HepG2 (cell line): Measurements from ENCODE around the gene LPIN3. TPM values are rescaled to one million over a fixed set of nuclear protein-coding genes. Genes with fewer than 3 reads are reported as not detected.

Experiments
- ATAC-seq: fragments of 200-7000 bp; cut with Tn5 transposase; 3 replicates; pipeline ENCODE4 v1.9.1; 2020; ENCODE audit warnings: mild to moderate bottlenecking, moderate library complexity
- BruUV-seq: library from RNA; stranded (reverse); fragments of 400-500 nt; replicated peaks from 2 replicates; lab custom pipeline; 2021; lab: Mats Ljungman, UMichigan
- CTCF ChIA-PET: fragments of 300-600 bp; formaldehyde crosslinking; extraction: SDS; loops from one replicate; lab custom pipeline; 2021; ENCODE audit warnings: low total read pairs, inconsistent platforms, low intra/inter-chr PET ratio; lab: Yijun Ruan, JAX
- POLR2A ChIA-PET: fragments of 350-600 bp; sonication (Branson Sonifier 250); formaldehyde crosslinking; loops from one replicate; lab custom pipeline; 2020; ENCODE audit warnings: antibody characterized with exemption, inconsistent platforms; lab: Yijun Ruan, JAX
- DNase-seq: peaks from one replicate; pipeline ENCODE4 v3.0.0-alpha.2; 2015; ENCODE audit warnings: low spot score
- FAIRE-seq: peaks from 3 replicates; lab custom pipeline; 2011; peaks lifted over from hg19 to GRCh38; lab: Jason Lieb, UNC
- H2AFZ ChIP-seq: one replicate; pipeline ENCODE4 v1.6.1; 2011; ENCODE audit warnings: low read length, inconsistent platforms
- H3K27ac ChIP-seq: fragments of 300-600 bp; 3 replicates; pipeline ENCODE4 v1.8.0; 2011; ENCODE audit warnings: mixed run types, mild to moderate bottlenecking, mixed read lengths, low read length, inconsistent platforms; ENCODE audit not compliant: insufficient read depth; ENCODE audit errors: extremely low read length
- H3K27me3 ChIP-seq, 2 experiments: fragments of 200-600 bp in 1 of 2; 2 replicates in 1 of 2; 3 replicates in 1 of 2; pipeline versions ENCODE4 v1.6.0 to v1.8.0; 2011; ENCODE audit warnings: low read length in 2 of 2, mild to moderate bottlenecking in 2 of 2, moderate library complexity in 2 of 2, inconsistent platforms in 1 of 2; ENCODE audit not compliant: insufficient read depth in 2 of 2, control insufficient read depth in 1 of 2
- H3K36me3 ChIP-seq, 2 experiments: fragments of 200-600 bp in 1 of 2; replicated peaks in 1 of 2; 2 replicates in 1 of 2; 3 replicates in 1 of 2; pipeline versions ENCODE4 v1.5.1 to v1.8.0; 2011; ENCODE audit warnings: low read length in 2 of 2, inconsistent platforms in 1 of 2; ENCODE audit not compliant: insufficient read depth in 2 of 2, control insufficient read depth in 1 of 2
- H3K4me1 ChIP-seq: 2 replicates; pipeline ENCODE4 v1.5.1; 2012; ENCODE audit warnings: low read length, inconsistent platforms; ENCODE audit not compliant: insufficient read depth
- H3K4me2 ChIP-seq: 2 replicates; pipeline ENCODE4 v1.6.0; 2011; ENCODE audit warnings: low read depth, low read length, inconsistent platforms
- H3K4me3 ChIP-seq, 3 experiments: fragments of 200-600 bp in 1 of 3; sonication (generic), shearing (Covaris generic) in 1 of 3; replicated peaks in 1 of 3; 2 replicates each; pipeline ENCODE4 v1.5.1; 2011 to 2016; ENCODE audit warnings: low read length in 3 of 3, inconsistent platforms in 2 of 3, low read depth in 2 of 3, mild to moderate bottlenecking in 2 of 3, control low read depth in 1 of 3, mixed read lengths in 1 of 3; ENCODE audit not compliant: insufficient read depth in 1 of 3
- H3K79me2 ChIP-seq: one replicate; pipeline ENCODE4 v1.6.1; 2011; ENCODE audit warnings: low read length, inconsistent platforms; ENCODE audit not compliant: insufficient read depth
- H3K9ac ChIP-seq: 2 replicates; pipeline ENCODE4 v1.6.0; 2011; ENCODE audit warnings: mild to moderate bottlenecking, low read depth, low read length, inconsistent platforms; ENCODE audit not compliant: insufficient read depth
- H3K9me3 ChIP-seq: 2 replicates; pipeline ENCODE4 v1.5.1; 2012; ENCODE audit warnings: mild to moderate bottlenecking, low read length
- H4K20me1 ChIP-seq: 2 replicates; pipeline ENCODE4 v1.6.0; 2011; ENCODE audit warnings: inconsistent platforms, mild to moderate bottlenecking, low read length, moderate library complexity; ENCODE audit not compliant: insufficient read depth
- BCL3 ChIP-seq: sonication (generic); formaldehyde crosslinking; IDR thresholded peaks from 2 replicates; pipeline ENCODE4 v1.5.1; 2020; ENCODE audit warnings: mild to moderate bottlenecking, missing genetic modification reagents, moderate library complexity
- CAMTA2 ChIP-seq: sonication (generic); formaldehyde crosslinking; IDR thresholded peaks from 2 replicates; pipeline ENCODE4 v1.4.0; 2020; ENCODE audit warnings: mild to moderate bottlenecking, missing genetic modification reagents, borderline replicate concordance
- EHMT2 ChIP-seq: fragments of 200-600 bp; sonication (generic); IDR thresholded peaks from 2 replicates; pipeline ENCODE4 v1.7.0; 2017; ENCODE audit warnings: antibody characterized with exemption, low read depth, low read length, borderline replicate concordance
- GABPB1 ChIP-seq: IDR thresholded peaks from 2 replicates; pipeline ENCODE4 v1.6.1; 2016; ENCODE audit warnings: mild to moderate bottlenecking, missing genetic modification reagents, moderate library complexity, missing compliant biosample characterization
- HIVEP1 ChIP-seq: sonication (generic); formaldehyde crosslinking; IDR thresholded peaks from 2 replicates; pipeline ENCODE4 v1.4.0; 2020; ENCODE audit warnings: mild to moderate bottlenecking, missing genetic modification reagents
- KDM1A ChIP-seq: IDR thresholded peaks from 2 replicates; pipeline ENCODE4 v1.6.1; 2016; ENCODE audit warnings: missing compliant biosample characterization
- KDM5B ChIP-seq: sonication (generic); formaldehyde crosslinking; IDR thresholded peaks from 2 replicates; pipeline ENCODE4 v1.4.0; 2020; ENCODE audit warnings: missing genetic modification reagents, mild to moderate bottlenecking, borderline replicate concordance
- PAF1 ChIP-seq: IDR thresholded peaks from 2 replicates; pipeline ENCODE4 v1.6.1; 2016; ENCODE audit warnings: missing genetic modification reagents, missing compliant biosample characterization
- PAX8 ChIP-seq: sonication (generic); formaldehyde crosslinking; IDR thresholded peaks from 2 replicates; pipeline ENCODE4 v1.8.0; 2022; ENCODE audit warnings: mild to moderate bottlenecking, missing genetic modification reagents, borderline replicate concordance
- TCF12 ChIP-seq, 2 experiments: fragments of 450-650 bp in 1 of 2; sonication (generic) in 1 of 2; formaldehyde crosslinking in 1 of 2; IDR thresholded peaks; 2 replicates each; pipeline versions ENCODE4 v1.6.1 to v1.8.0; 2017 to 2022; ENCODE audit warnings: antibody characterized with exemption in 1 of 2, mild to moderate bottlenecking in 1 of 2, missing genetic modification reagents in 1 of 2, moderate library complexity in 1 of 2
- ZBTB10 ChIP-seq: sonication (generic); formaldehyde crosslinking; IDR thresholded peaks from 2 replicates; pipeline ENCODE4 v1.4.0; 2020; ENCODE audit warnings: missing genetic modification reagents, borderline replicate concordance
- ZNF343 ChIP-seq: sonication (generic); formaldehyde crosslinking; IDR thresholded peaks from 2 replicates; pipeline ENCODE4 v1.4.0; 2020; ENCODE audit warnings: mild to moderate bottlenecking, missing genetic modification reagents
- ZNF687 ChIP-seq: sonication (generic); formaldehyde crosslinking; IDR thresholded peaks from 2 replicates; pipeline ENCODE4 v1.5.1; 2020; ENCODE audit warnings: mild to moderate bottlenecking, missing genetic modification reagents, moderate library complexity
- ZNF768 ChIP-seq: sonication (generic); formaldehyde crosslinking; IDR thresholded peaks from 2 replicates; pipeline ENCODE4 v1.4.0; 2020; ENCODE audit warnings: missing genetic modification reagents
- WGBS: methylation state at CpG from one replicate; pipeline ENCODE4 v1.1.6; 2017; ENCODE audit warnings: low lambda C conversion rate; 5-methylcytosine and 5-hydroxymethylcytosine counted together
- in situ Hi-C: cut with HindIII; loops from 2 replicates; pipeline ENCODE4 v1.10.0; 2017; ENCODE audit warnings: low pct_unique_long_range_greater_than_20kb; ENCODE audit not compliant: extremely low pct_ligation_motif_present
- intact Hi-C: fragments of 100-400 bp; cut with micrococcal nuclease; formaldehyde crosslinking; loops from one replicate; pipeline ENCODE4 v1.10.0; 2022; ENCODE audit not compliant: unreplicated experiment
- polyA plus RNA-seq, 8 experiments: library from polyadenylated mRNA; depleted of rRNA in 3 of 8; stranded (reverse) in 7 of 8; unstranded in 1 of 8; fragments of >200 nt; fragmentation: Illumina TruSeq in 4 of 8; extraction: Trizol in 4 of 8; gene quantifications; 2 replicates each; pipeline versions ENCODE4 v1.2.1 to v1.2.3, GENCODE V29; 2011 to 2016; ENCODE audit warnings: low read depth in 4 of 8, missing spikeins in 1 of 8, mixed read lengths in 1 of 8; ENCODE audit not compliant: insufficient read depth in 1 of 8
- total RNA-seq, 5 experiments: library from RNA; depleted of rRNA; stranded (reverse); fragments of >200 nt; fragmentation: Illumina TruSeq; extraction: Trizol; gene quantifications; 2 replicates each; pipeline ENCODE4 v1.2.3, GENCODE V29; 2016; ENCODE audit warnings: low read depth in 1 of 5

Gene LPIN3
- total and polyA plus RNA-seq, 2 of the 13 experiments (the other 11 are each of a cell fraction or from before 2014, with no cell fraction given) = 14.2 to 28.6 TPM

GRCh38 chr20:41366546-41367392, 26.1 kb downstream of the LPIN3 start, which contains the start of gene EMILIN3:
Gene EMILIN3, minus strand, starts transcription at chr20:41366818. Its CDS starts 184 bp downstream, at chr20:41366634.
- peak within 1 kb of the TSS; percentile 80 for H3K4me2 ChIP-seq
- in situ Hi-C loops (no loop called here), intact Hi-C loops (no loop called here)
- peaks cover 28 to 50% of the 10 kb centered on the region in 2 experiments for H3K27me3 ChIP-seq
- H3K79me2 ChIP-seq = no peaks in the 10 kb centered on the region
- DNase-seq (no peak), FAIRE-seq (no peak), ATAC-seq (peak; percentile 49)
- BruUV-seq = no TSS peak
- ChIA-PET POLR2A (no interaction called here), CTCF (no interaction called here)
- H2AFZ ChIP-seq = no peak within 1 kb of the TSS
- 16% methylated on average over 31 of the region's 93 CpGs for WGBS
- no peak within 1 kb of the TSS; the same call in 1 of the 2 replicates for H3K9ac ChIP-seq
- H3K36me3 ChIP-seq = no peaks in the 10 kb centered on the region
- peaks cover 14% of the 10 kb centered on the region for H3K4me1 ChIP-seq
- H3K27ac ChIP-seq = no peak within 1 kb of the TSS
- H3K9me3 ChIP-seq = no peaks in the 10 kb centered on the region
- peak within 1 kb of the TSS; percentile 37 to 66 (median 39); a peak in 5 of 6 replicates for H3K4me3 ChIP-seq
- H4K20me1 ChIP-seq = no peaks in the 10 kb centered on the region
- TF ChIP-seq KDM1A (CRISPR knock-in tag) (no peak), ZNF343 (CRISPR knock-in tag) (0 out of 2 replicates have a peak, but pooled peaks have one; percentile 3), BCL3 (CRISPR knock-in tag) (peak; percentile 31), KDM5B (peak; percentile 60; the same call in 1 of the 2 replicates), CAMTA2 (CRISPR knock-in tag) (0 out of 2 replicates have a peak, but pooled peaks have one; percentile 64), TCF12 (IDR thresholded peaks at IDR 0.05) (no peak), TCF12 (CRISPR knock-in tag; IDR thresholded peaks at IDR 0.05) (0 out of 2 replicates have a peak, but pooled peaks have one; percentile 41), ZNF768 (0 out of 2 replicates have a peak, but pooled peaks have one; percentile 26), EHMT2 (no peak), GABPB1 (peak; percentile 24; the same call in 1 of the 2 replicates), PAX8 (CRISPR knock-in tag) (no peak), PAF1 (no peak), HIVEP1 (CRISPR knock-in tag) (peak; percentile 71; the same call in 1 of the 2 replicates), ZBTB10 (CRISPR knock-in tag) (no peak), ZNF687 (CRISPR knock-in tag) (peak; percentile 47)
